HCT116 (cell line): ENCODE results near the gene ZEB2. TPM values are rescaled to one million over a fixed set of nuclear protein-coding genes. Genes with fewer than 3 reads are reported as not detected.
A peak's percentile ranks its signal among the peaks of the same experiment; 100 is the strongest.

Source experiments
- ATAC-seq: fragments of 200-7000 bp; cut with Tn5 transposase; 2 replicates; pipeline ENCODE4 v1.9.1; 2020; ENCODE audit warnings: mild to moderate bottlenecking, moderate library complexity
- BruUV-seq: library from RNA; stranded (reverse); fragments of 400-500 nt; replicated peaks from 2 replicates; lab custom pipeline; 2021; lab: Mats Ljungman, UMichigan
- CTCF ChIA-PET: fragments of 300-600 bp; sonication (Branson Sonifier 250); formaldehyde crosslinking; loops from one replicate; lab custom pipeline; 2021; ENCODE audit warnings: antibody characterized with exemption; lab: Charles Lee
- POLR2A ChIA-PET: fragments of 300-600, 350-600 bp; sonication (Branson Sonifier 250); formaldehyde crosslinking; loops from one replicate; lab custom pipeline; 2021; ENCODE audit warnings: antibody characterized with exemption; lab: Charles Lee
- RAD21 ChIA-PET, 2 experiments: fragments of 300-600 bp; sonication (Branson Sonifier 250); formaldehyde crosslinking; loops; one replicate each; lab custom pipeline; 2023; ENCODE audit warnings: low total read pairs in 2 of 2; ENCODE audit not compliant: uncharacterized antibody in 2 of 2, unreplicated experiment in 2 of 2, low non-redundant PET in 1 of 2; lab: Charles Lee
- DNase-seq: peaks from one replicate; pipeline ENCODE4 v3.0.0-alpha.2; 2010; ENCODE audit warnings: low read depth, low spot score
- H2AFZ ChIP-seq: fragments of 200-600 bp; shearing (Covaris generic), sonication (generic); 2 replicates; pipeline ENCODE4 v1.6.1; 2017; ENCODE audit warnings: low read depth, mixed run types, mixed read lengths, antibody characterized with exemption, low read length; ENCODE audit not compliant: poor library complexity, severe bottlenecking
- H3K27ac ChIP-seq: 2 replicates; pipeline ENCODE4 v1.5.1; 2012; ENCODE audit warnings: low read depth, low read length
- H3K27me3 ChIP-seq: fragments of 200-600 bp; sonication (generic); 2 replicates; pipeline ENCODE4 v1.6.1; 2016; ENCODE audit warnings: mixed run types, low read length, mixed read lengths; ENCODE audit not compliant: insufficient read depth
- H3K36me3 ChIP-seq, 2 experiments: fragments of 200-500 bp in 1 of 2; fragments of 200-600 bp in 1 of 2; sonication (Bioruptor generic) in 1 of 2; sonication (generic) in 1 of 2; 2 replicates each; pipeline versions ENCODE4 v1.5.1 to v1.6.1; 2014 to 2016; ENCODE audit warnings: low read length in 2 of 2, inconsistent platforms in 1 of 2, mixed read lengths in 1 of 2, mixed run types in 1 of 2; ENCODE audit not compliant: insufficient read depth in 2 of 2, control insufficient read depth in 1 of 2
- H3K4me1 ChIP-seq, 2 experiments: fragments of 200-600 bp in 1 of 2; sonication (generic) in 1 of 2; 2 replicates each; pipeline versions ENCODE4 v1.5.1 to v1.6.1; 2012 to 2017; ENCODE audit warnings: low read length in 2 of 2, inconsistent platforms in 1 of 2, mild to moderate bottlenecking in 1 of 2, mixed read lengths in 1 of 2, mixed run types in 1 of 2, moderate library complexity in 1 of 2; ENCODE audit not compliant: insufficient read depth in 2 of 2, control insufficient read depth in 1 of 2
- H3K4me2 ChIP-seq: fragments of 200-600 bp; sonication (generic); 2 replicates; pipeline ENCODE4 v1.6.1; 2017; ENCODE audit warnings: mixed run types, low read length, mixed read lengths
- H3K4me3 ChIP-seq, 2 experiments: fragments of 200-600 bp in 1 of 2; sonication (generic) in 1 of 2; replicated peaks in 1 of 2; 2 replicates each; pipeline ENCODE4 v1.5.1; 2011 to 2016; ENCODE audit warnings: low read length in 2 of 2, control low read depth in 1 of 2, low read depth in 1 of 2, mild to moderate bottlenecking in 1 of 2, mixed read lengths in 1 of 2, mixed run types in 1 of 2
- H3K79me2 ChIP-seq: fragments of 200-600 bp; sonication (generic); 2 replicates; pipeline ENCODE4 v1.6.1; 2017; ENCODE audit warnings: mild to moderate bottlenecking, mixed run types, low read length, moderate library complexity, mixed read lengths; ENCODE audit not compliant: insufficient read depth
- H3K9ac ChIP-seq: fragments of 200-600 bp; sonication (generic); 2 replicates; pipeline ENCODE4 v1.6.1; 2016; ENCODE audit warnings: low read length, mixed read lengths
- H3K9me2 ChIP-seq: fragments of 200-600 bp; sonication (generic), shearing (Covaris generic); 2 replicates; pipeline ENCODE4 v1.6.1; 2017; ENCODE audit warnings: mixed run types, mild to moderate bottlenecking, moderate library complexity; ENCODE audit not compliant: insufficient read depth
- H3K9me3 ChIP-seq, 2 experiments: fragments of 200-500 bp in 1 of 2; fragments of 200-600 bp in 1 of 2; sonication (Bioruptor generic) in 1 of 2; sonication (generic) in 1 of 2; 2 replicates each; pipeline ENCODE4 v1.6.1; 2014 to 2017; ENCODE audit warnings: low read length in 2 of 2, mixed read lengths in 2 of 2, inconsistent platforms in 1 of 2, low read depth in 1 of 2, mild to moderate bottlenecking in 1 of 2, mixed run types in 1 of 2, moderate library complexity in 1 of 2; ENCODE audit not compliant: control insufficient read depth in 1 of 2, insufficient read depth in 1 of 2
- H4K20me1 ChIP-seq: fragments of 200-600 bp; sonication (generic), shearing (Covaris generic); 2 replicates; pipeline ENCODE4 v1.6.1; 2017; ENCODE audit warnings: mixed run types, mild to moderate bottlenecking, moderate library complexity; ENCODE audit not compliant: insufficient read depth
- CBX3 ChIP-seq: IDR thresholded peaks from 2 replicates; pipeline ENCODE4 v1.6.1; 2012; ENCODE audit warnings: low read depth
- CTCF ChIP-seq, 3 experiments: fragments of 200-600 bp in 1 of 3; sonication (generic) in 1 of 3; IDR thresholded peaks in 2 of 3; conservative IDR thresholded peaks in 1 of 3; 2 replicates each; pipeline ENCODE4 v1.5.1; 2012 to 2017; ENCODE audit warnings: low read depth in 2 of 3, low read length in 2 of 3, antibody characterized with exemption in 1 of 3, borderline replicate concordance in 1 of 3, control low read depth in 1 of 3, mild to moderate bottlenecking in 1 of 3, mixed read lengths in 1 of 3, mixed run types in 1 of 3, moderate library complexity in 1 of 3; ENCODE audit not compliant: insufficient read depth in 1 of 3
- ELF1 ChIP-seq: IDR thresholded peaks from 2 replicates; pipeline ENCODE4 v1.6.1; 2012; ENCODE audit warnings: low read depth, borderline replicate concordance
- EZH2 ChIP-seq: fragments of 200-600 bp; sonication (generic); IDR thresholded peaks from 2 replicates; pipeline ENCODE4 v1.6.1; 2017; ENCODE audit warnings: antibody characterized with exemption, mixed run types
- EZH2phosphoT487 ChIP-seq: fragments of 200-600 bp; IDR thresholded peaks from 2 replicates; pipeline ENCODE4 v1.6.1; 2018; ENCODE audit warnings: antibody characterized with exemption, borderline replicate concordance
- FOSL1 ChIP-seq: IDR thresholded peaks from 2 replicates; pipeline ENCODE4 v1.6.1; 2012; ENCODE audit warnings: low read depth
- JUND ChIP-seq: IDR thresholded peaks from 2 replicates; pipeline ENCODE4 v1.6.1; 2012
- MAX ChIP-seq: IDR thresholded peaks from 2 replicates; pipeline ENCODE4 v1.6.1; 2012
- POLR2A ChIP-seq: IDR thresholded peaks from 2 replicates; pipeline ENCODE4 v1.7.0; 2011; ENCODE audit warnings: borderline replicate concordance; ENCODE audit not compliant: insufficient read depth, insufficient read length; ENCODE audit errors: extremely low read depth
- POLR2AphosphoS5 ChIP-seq: IDR thresholded peaks from 2 replicates; pipeline ENCODE4 v1.6.1; 2011; ENCODE audit warnings: mild to moderate bottlenecking, low read depth, low read length, moderate library complexity
- RAD21 ChIP-seq: IDR thresholded peaks from 2 replicates; pipeline ENCODE4 v1.6.1; 2012; ENCODE audit warnings: low read depth, mild to moderate bottlenecking
- SP1 ChIP-seq: IDR thresholded peaks from 2 replicates; pipeline ENCODE4 v1.6.1; 2012; ENCODE audit warnings: low read depth
- TCF7L2 ChIP-seq: IDR thresholded peaks from 2 replicates; pipeline ENCODE4 v1.7.0; 2011; ENCODE audit warnings: borderline replicate concordance, inconsistent platforms; ENCODE audit not compliant: insufficient read depth, insufficient read length; ENCODE audit errors: extremely low read depth
- YY1 ChIP-seq: IDR thresholded peaks from 2 replicates; pipeline ENCODE4 v1.6.1; 2011; ENCODE audit warnings: low read length, low read depth, moderate library complexity, mild to moderate bottlenecking; ENCODE audit not compliant: insufficient replicate concordance; ENCODE audit errors: extremely low read depth
- ZBTB33 ChIP-seq: IDR thresholded peaks from 2 replicates; pipeline ENCODE4 v1.6.1; 2011; ENCODE audit warnings: mild to moderate bottlenecking, low read length, moderate library complexity; ENCODE audit not compliant: insufficient replicate concordance; ENCODE audit errors: extremely low read depth
- ZNF274 ChIP-seq: fragments of 200-500 bp; sonication (Bioruptor generic); IDR thresholded peaks from 2 replicates; pipeline ENCODE4 v1.6.1; 2014; ENCODE audit warnings: mild to moderate bottlenecking, low read depth, low read length, inconsistent platforms
- intact Hi-C: fragments of 100-400 bp; cut with micrococcal nuclease; formaldehyde crosslinking; loops from 2 replicates; pipeline ENCODE4 v1.10.0; 2022
- total RNA-seq: library from RNA; stranded (reverse); gene quantifications from one replicate; pipeline ENCODE4 v1.2.1, GENCODE V29; 2021; ENCODE audit not compliant: unreplicated experiment

Gene ZEB2
- total RNA-seq, 1 experiment from 2014 or later, result 0.81 TPM

- POLR2A ChIA-PET, result no interaction called here
Observed at GRCh38 chr2:144349674-144350073, 170.2 kb downstream of the ZEB2 start.

More at GRCh38 chr2:144349674-144350073, 170.2 kb downstream of the ZEB2 start:
- Histone ChIP-seq H3K9me3 (no peaks in the 10 kb centered on the region), H3K79me2 (no peaks in the 10 kb centered on the region), H2AFZ (peak overlapping the region; percentile 66), H3K27me3 (no peaks in the 10 kb centered on the region), H3K9ac (no peak overlapping the region), H3K4me2 (no peak overlapping the region), H3K27ac (no peak overlapping the region), H3K4me3 (no peak overlapping the region), H3K9me2 (no peaks in the 10 kb centered on the region), H3K36me3 (no peaks in the 10 kb centered on the region), H4K20me1 (no peaks in the 10 kb centered on the region), H3K4me1 (peaks cover 2 to 4% of the 10 kb centered on the region in 2 experiments; a peak in 1 of 4 replicates)
- ATAC-seq (no peak), DNase-seq (no peak)
- ChIA-PET RAD21 (no interaction called here), CTCF (no interaction called here)
- no TSS peak for BruUV-seq
- intact Hi-C loops, result no loop called here
- TF ChIP-seq MAX, result no peak
- TF ChIP-seq POLR2AphosphoS5, result no peak
- no peak for TF ChIP-seq JUND
- no peak for TF ChIP-seq EZH2
- TF ChIP-seq YY1, result no peak
- TF ChIP-seq FOSL1, result no peak
- TF ChIP-seq TCF7L2, result no peak
- no peak for TF ChIP-seq EZH2phosphoT487
- TF ChIP-seq ELF1, result no peak
- TF ChIP-seq CBX3, result no peak
- no peak for TF ChIP-seq ZNF274
- no peak for TF ChIP-seq RAD21
- no peak for TF ChIP-seq ZBTB33
- TF ChIP-seq SP1, result no peak
- no peak for TF ChIP-seq POLR2A
- TF ChIP-seq CTCF (IDR thresholded peaks at IDR 0.05 in 2 of 3, conservative IDR thresholded peaks at IDR 0.05 in 1 of 3; ENCODE audit: borderline replicate concordance in 1 of 3, insufficient read depth in 1 of 3, low read depth in 2 of 3, low read length in 2 of 3), result no peak
